Adrenal gland (tissue), 12 donors: Measurements from ENCODE around the gene NHERF2. TPM values are rescaled to one million over a fixed set of nuclear protein-coding genes. Genes with fewer than 3 reads are reported as not detected.

Experiments
- DNase-seq, 7 donors: peaks; one replicate each; pipeline ENCODE4 v3.0.0-alpha.2; 2019 to 2020
- H3K27ac ChIP-seq, 5 donors: fragments of 200-600 bp; sonication (generic) in 4 of 5; 1 replicate in 3 of 5; 2 replicates in 2 of 5; pipeline versions ENCODE4 v1.5.1 to v1.8.0; 2016 to 2020; ENCODE audit warnings: mild to moderate bottlenecking in 1 of 5
- H3K27me3 ChIP-seq: fragments of 200-600 bp; 2 replicates; pipeline ENCODE4 v1.8.0; 2021
- H3K36me3 ChIP-seq, 2 donors: fragments of 200-600 bp; replicated peaks in 1 of 2; 1 replicate in 1 of 2; 2 replicates in 1 of 2; pipeline versions ENCODE4 v1.5.1 to v1.8.0; 2018 to 2022
- H3K4me1 ChIP-seq, 2 donors: fragments of 200-600 bp; replicated peaks in 1 of 2; 1 replicate in 1 of 2; 2 replicates in 1 of 2; pipeline versions ENCODE4 v1.5.1 to v1.8.0; 2018 to 2021
- H3K4me3 ChIP-seq, 4 donors: fragments of 200-600 bp; sonication (generic) in 3 of 4; one replicate each; pipeline ENCODE4 v1.5.1; 2016 to 2018
- H3K9me3 ChIP-seq, 3 donors: fragments of 200-600 bp; sonication (generic) in 1 of 3; replicated peaks in 1 of 3; 1 replicate in 2 of 3; 2 replicates in 1 of 3; pipeline versions ENCODE4 v1.5.1 to v1.8.0; 2016 to 2021
- POLR2A ChIP-seq, 2 donors: fragments of 450-650 bp; IDR thresholded peaks; one replicate each; pipeline ENCODE4 v1.6.1; 2017; ENCODE audit warnings: antibody characterized with exemption in 2 of 2, mild to moderate bottlenecking in 2 of 2, moderate library complexity in 1 of 2
- WGBS, 4 donors: extraction: QIAGEN DNeasy Blood & Tissue Kit in 2 of 4; methylation state at CpG; one replicate each; pipeline versions ENCODE4 v1.1.5 to v1.1.7; 2013 to 2017; 5-methylcytosine and 5-hydroxymethylcytosine counted together
- intact Hi-C, 2 donors: fragments of 100-400 bp; cut with DNase I; formaldehyde crosslinking; loops; one replicate each; pipeline versions ENCODE4 v1.14.1 to v1.15.0; 2022 to 2023
- polyA plus RNA-seq, 3 donors: library from polyadenylated mRNA; stranded (reverse); fragments of 200-250 nt in 2 of 3; fragments of 350-450 nt in 1 of 3; fragmentation: Illumina TruSeq in 1 of 3; extraction: RNeasy Lipid Tissue Mini Kit (QIAGEN cat#74804) in 1 of 3; gene quantifications; one replicate each; pipeline ENCODE4 v1.2.3, GENCODE V29; 2013 to 2014
- total RNA-seq, 9 donors: library from RNA; depleted of rRNA in 4 of 9; stranded (reverse); fragments of >200 nt in 4 of 9; fragments of 120-200 nt in 1 of 9; fragmentation: NEBNext Ultra II Directional in 1 of 9; extraction: Animal tissue kit (Norgen Biotek cat#: 25700) in 1 of 9; gene quantifications; one replicate each; pipeline versions ENCODE4 v1.1.0 to v1.2.4, GENCODE V29; 2013 to 2023
- TF ChIP-seq, protein P1 (sequence below), 6 experiments: fragments of 450-650 bp in 4 of 6; fragments of 200-600 bp in 2 of 6; sonication (generic) in 1 of 6; IDR thresholded peaks; 1 replicate in 5 of 6; 2 replicates in 1 of 6; pipeline versions ENCODE4 v1.5.1 to v1.8.0; 2016 to 2021; ENCODE audit warnings: antibody characterized with exemption in 6 of 6, mild to moderate bottlenecking in 2 of 6, moderate library complexity in 1 of 6
- donor health status: healthy with polysubstance abuse.
- donor health status: Bipolar disorder and iron deficiency.
- donor health status: DM: yes; HTN: yes; CAD: no.
- donor health status: DM: no; HTN: no; CAD: no.
- donor health status: DM: no; HTN: no; CAD: no.
- donor health status: DM: yes; HTN: yes; CAD: no.

NHERF2 gene
- total and polyA plus RNA-seq, 12 donors: 12.5 to 263 (median 67.7) TPM

DNA sequence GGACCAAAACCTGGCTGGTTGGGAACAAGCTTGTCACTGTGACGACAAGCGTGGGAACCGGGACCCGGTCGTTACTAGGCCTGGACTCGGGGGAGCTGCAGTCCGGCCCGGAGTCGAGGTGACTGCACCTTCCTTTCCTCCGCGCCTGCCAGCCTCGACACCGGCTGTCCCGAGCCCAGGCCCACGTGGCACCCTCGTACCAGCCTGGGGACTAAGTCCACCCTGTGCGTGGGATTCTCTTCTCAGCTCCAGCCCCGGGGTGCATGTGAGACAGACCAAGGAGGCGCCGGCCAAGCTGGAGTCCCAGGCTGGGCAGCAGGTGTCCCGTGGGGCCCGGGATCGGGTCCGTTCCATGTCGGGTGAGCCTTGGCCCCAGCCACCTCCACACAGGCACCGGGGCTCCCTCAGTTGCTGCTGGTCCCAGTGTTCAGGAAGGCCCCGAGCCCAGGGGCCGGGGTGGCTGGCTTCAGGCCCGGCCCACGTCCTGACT, 52.7 kb downstream of the NHERF2 start:
- 95 to 96% (median 95%) methylated on average over 14 to 30 of the region's 30 CpGs for WGBS, 4 donors
- Histone ChIP-seq H3K4me3 (no peak overlapping the region), H3K27me3 (no peaks in the 10 kb centered on the region), H3K27ac (no peak overlapping the region), H3K4me1 (peaks cover 0 to 19% of the 10 kb centered on the region in 2 donors), H3K36me3 (peaks cover 0 to 80% of the 10 kb centered on the region in 2 donors), H3K9me3 (no peaks in the 10 kb centered on the region)
- no peak for DNase-seq
- intact Hi-C loops: no loop called here
- TF ChIP-seq, protein P1, sequence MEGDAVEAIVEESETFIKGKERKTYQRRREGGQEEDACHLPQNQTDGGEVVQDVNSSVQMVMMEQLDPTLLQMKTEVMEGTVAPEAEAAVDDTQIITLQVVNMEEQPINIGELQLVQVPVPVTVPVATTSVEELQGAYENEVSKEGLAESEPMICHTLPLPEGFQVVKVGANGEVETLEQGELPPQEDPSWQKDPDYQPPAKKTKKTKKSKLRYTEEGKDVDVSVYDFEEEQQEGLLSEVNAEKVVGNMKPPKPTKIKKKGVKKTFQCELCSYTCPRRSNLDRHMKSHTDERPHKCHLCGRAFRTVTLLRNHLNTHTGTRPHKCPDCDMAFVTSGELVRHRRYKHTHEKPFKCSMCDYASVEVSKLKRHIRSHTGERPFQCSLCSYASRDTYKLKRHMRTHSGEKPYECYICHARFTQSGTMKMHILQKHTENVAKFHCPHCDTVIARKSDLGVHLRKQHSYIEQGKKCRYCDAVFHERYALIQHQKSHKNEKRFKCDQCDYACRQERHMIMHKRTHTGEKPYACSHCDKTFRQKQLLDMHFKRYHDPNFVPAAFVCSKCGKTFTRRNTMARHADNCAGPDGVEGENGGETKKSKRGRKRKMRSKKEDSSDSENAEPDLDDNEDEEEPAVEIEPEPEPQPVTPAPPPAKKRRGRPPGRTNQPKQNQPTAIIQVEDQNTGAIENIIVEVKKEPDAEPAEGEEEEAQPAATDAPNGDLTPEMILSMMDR (IDR thresholded peaks at IDR 0.05): no peak
- TF ChIP-seq POLR2A (IDR thresholded peaks at IDR 0.05): no peak

DNA sequence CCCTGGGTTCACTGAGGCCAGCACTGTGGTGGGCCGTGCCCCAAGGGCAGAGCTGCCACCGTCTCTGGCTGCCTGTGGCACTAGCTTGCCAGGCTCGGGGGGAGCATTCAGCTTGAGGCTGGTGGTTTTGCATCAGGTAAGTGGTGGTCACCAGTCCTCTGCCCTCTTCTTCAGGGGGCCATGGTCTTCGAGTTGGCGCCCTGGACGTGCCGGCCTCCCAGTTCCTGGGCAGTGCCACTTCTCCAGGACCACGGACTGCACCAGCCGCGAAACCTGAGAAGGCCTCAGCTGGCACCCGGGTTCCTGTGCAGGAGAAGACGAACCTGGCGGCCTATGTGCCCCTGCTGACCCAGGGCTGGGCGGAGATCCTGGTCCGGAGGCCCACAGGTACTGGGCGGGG, 53.3 kb downstream of the NHERF2 start:
- Histone ChIP-seq H3K27ac (no peak overlapping the region), H3K9me3 (no peaks in the 10 kb centered on the region), H3K36me3 (peaks cover 0 to 80% of the 10 kb centered on the region in 2 donors), H3K4me3 (no peak overlapping the region), H3K27me3 (no peaks in the 10 kb centered on the region), H3K4me1 (peaks cover 0 to 19% of the 10 kb centered on the region in 2 donors)
- 73 to 96% (median 93%) methylated on average over 3 to 16 of the region's 16 CpGs for WGBS, 4 donors
- DNase-seq: no peak
- intact Hi-C loops: loop anchor here in 1 of 2 donors (5.0 kb wide), 1 partner anchor 58 kb away; no protein-coding TSS in a partner anchor
- no peak for TF ChIP-seq POLR2A (IDR thresholded peaks at IDR 0.05)
- TF ChIP-seq, protein P1 (IDR thresholded peaks at IDR 0.05): no peak

DNA sequence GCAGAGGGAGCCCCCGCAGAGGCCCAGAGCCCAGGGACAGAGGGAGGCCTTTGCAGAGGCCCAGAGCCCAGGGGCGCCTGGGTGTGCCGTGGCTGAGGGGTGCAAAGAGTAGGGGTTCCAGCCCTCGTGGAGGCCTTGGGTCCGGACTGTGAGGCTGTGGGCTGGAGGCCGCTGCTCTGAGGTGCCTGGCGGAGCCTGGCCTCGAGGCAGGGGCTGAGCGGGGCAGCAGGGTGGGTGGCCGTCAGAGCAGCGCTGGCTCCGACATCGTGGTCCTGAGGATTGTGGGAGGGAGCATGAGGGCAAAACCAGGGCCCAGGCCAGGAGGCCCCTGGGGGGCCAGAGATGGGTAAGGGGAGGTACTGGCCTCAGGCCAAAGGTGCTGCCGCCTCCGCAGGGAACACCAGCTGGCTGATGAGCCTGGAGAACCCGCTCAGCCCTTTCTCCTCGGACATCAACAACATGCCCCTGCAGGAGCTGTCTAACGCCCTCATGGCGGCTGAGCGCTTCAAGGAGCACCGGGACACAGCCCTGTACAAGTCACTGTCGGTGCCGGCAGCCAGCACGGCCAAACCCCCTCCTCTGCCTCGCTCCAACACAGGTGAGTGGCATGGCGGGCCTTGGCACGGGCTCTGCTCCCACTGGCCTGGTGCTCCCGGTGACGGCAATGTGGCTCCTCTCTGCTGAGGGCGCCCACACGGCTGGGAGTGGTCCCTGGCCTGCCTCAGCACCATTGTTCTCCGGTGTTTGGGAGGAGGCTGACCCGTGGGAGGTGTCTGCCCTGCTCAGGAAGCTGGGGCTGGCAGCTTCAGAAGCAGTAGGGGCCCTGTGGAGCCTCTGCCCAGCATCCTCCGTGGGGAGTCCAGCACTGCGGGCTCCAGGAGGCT, 54.7 kb downstream of the NHERF2 start:
- 83 to 87% (median 86%) methylated on average over 14 to 35 of the region's 35 CpGs for WGBS, 4 donors
- no peaks in the 10 kb centered on the region for H3K27me3 ChIP-seq
- peak overlapping the region in 3 of 5 donors; percentile 26 to 81 (median 76) for H3K27ac ChIP-seq
- intact Hi-C loops: loop anchor here in 1 of 2 donors (5.0 kb wide), 1 partner anchor 59 kb away; no protein-coding TSS in a partner anchor
- peaks cover 0 to 19% of the 10 kb centered on the region in 2 donors for H3K4me1 ChIP-seq
- H3K9me3 ChIP-seq: no peaks in the 10 kb centered on the region
- H3K36me3 ChIP-seq: peaks cover 0 to 80% of the 10 kb centered on the region in 2 donors
- no peak overlapping the region for H3K4me3 ChIP-seq
- TF ChIP-seq, protein P1 (IDR thresholded peaks at IDR 0.05): no peak
- TF ChIP-seq POLR2A (IDR thresholded peaks at IDR 0.05): no peak
- no peak for DNase-seq
